Subcutaneous abdominal adipose tissue (tissue), 5 donors: ENCODE measurements around the gene QSOX2.

Experiments used
- H3K27ac ChIP-seq: one replicate; pipeline ENCODE4 v1.7.0; 2013; ENCODE audit warnings: low read depth, mild to moderate bottlenecking, inconsistent platforms, low read length, moderate library complexity
- H3K27me3 ChIP-seq, 5 donors: one replicate each; pipeline ENCODE4 v1.7.0; 2013; ENCODE audit warnings: low read length in 5 of 5, inconsistent platforms in 1 of 5; ENCODE audit not compliant: control insufficient read depth in 5 of 5, insufficient read depth in 4 of 5
- H3K36me3 ChIP-seq, 5 donors: one replicate each; pipeline ENCODE4 v1.7.0; 2013; ENCODE audit warnings: low read length in 5 of 5; ENCODE audit not compliant: control insufficient read depth in 5 of 5, insufficient read depth in 5 of 5
- H3K4me1 ChIP-seq, 5 donors: one replicate each; pipeline ENCODE4 v1.7.0; 2013; ENCODE audit warnings: low read length in 5 of 5, mild to moderate bottlenecking in 3 of 5, moderate library complexity in 1 of 5; ENCODE audit not compliant: control insufficient read depth in 5 of 5, insufficient read depth in 5 of 5
- H3K4me3 ChIP-seq, 5 donors: one replicate each; pipeline ENCODE4 v1.7.0; 2013; ENCODE audit warnings: low read length in 5 of 5, low read depth in 1 of 5
- H3K9ac ChIP-seq, 5 donors: one replicate each; pipeline ENCODE4 v1.7.0; 2013; ENCODE audit warnings: low read length in 5 of 5, mild to moderate bottlenecking in 4 of 5, moderate library complexity in 3 of 5
- H3K9me3 ChIP-seq, 5 donors: one replicate each; pipeline ENCODE4 v1.7.0; 2013; ENCODE audit warnings: low read length in 5 of 5; ENCODE audit not compliant: control insufficient read depth in 5 of 5
- donor health status: healthy.
- donor health status: healthy.
- donor health status: healthy.
- donor health status: healthy.
- donor health status: healthy.

QSOX2 gene

GRCh38 chr9:136191099-136191959, 54.3 kb downstream of the QSOX2 start:
- Histone ChIP-seq H3K27ac (no peak overlapping the region), H3K36me3 (no peaks in the 10 kb centered on the region), H3K9ac (no peak overlapping the region), H3K27me3 (peaks cover 43 to 85% (median 66%) of the 10 kb centered on the region in 5 donors), H3K9me3 (no peaks in the 10 kb centered on the region), H3K4me3 (no peak overlapping the region), H3K4me1 (no peaks in the 10 kb centered on the region)

- no peak overlapping the region for H3K27ac ChIP-seq
- H3K27me3 ChIP-seq: peaks cover 42 to 83% (median 64%) of the 10 kb centered on the region in 5 donors
- no peaks in the 10 kb centered on the region for H3K36me3 ChIP-seq
- no peak overlapping the region for H3K4me3 ChIP-seq
- H3K9ac ChIP-seq: no peak overlapping the region
- no peaks in the 10 kb centered on the region for H3K4me1 ChIP-seq
- H3K9me3 ChIP-seq: no peaks in the 10 kb centered on the region
Measured at GRCh38 chr9:136190656-136191055, 55.0 kb downstream of the QSOX2 start.

- Histone ChIP-seq H3K4me1 (no peaks in the 10 kb centered on the region), H3K9me3 (no peaks in the 10 kb centered on the region), H3K36me3 (no peaks in the 10 kb centered on the region), H3K27ac (no peak overlapping the region), H3K9ac (no peak overlapping the region), H3K4me3 (no peak overlapping the region), H3K27me3 (peaks cover 42 to 84% (median 65%) of the 10 kb centered on the region in 5 donors)
Measured at GRCh38 chr9:136190237-136190601, 55.4 kb downstream of the QSOX2 start.

GRCh38 chr9:136189394-136190236, 56.0 kb downstream of the QSOX2 start:
- Histone ChIP-seq H3K36me3 (no peaks in the 10 kb centered on the region), H3K9me3 (no peaks in the 10 kb centered on the region), H3K27me3 (peaks cover 47 to 82% (median 61%) of the 10 kb centered on the region in 5 donors), H3K4me1 (no peaks in the 10 kb centered on the region), H3K9ac (no peak overlapping the region), H3K4me3 (no peak overlapping the region), H3K27ac (no peak overlapping the region)

- Histone ChIP-seq H3K27me3 (peaks cover 42 to 68% (median 56%) of the 10 kb centered on the region in 5 donors), H3K4me1 (no peaks in the 10 kb centered on the region), H3K9ac (no peak overlapping the region), H3K9me3 (no peaks in the 10 kb centered on the region), H3K4me3 (no peak overlapping the region), H3K27ac (no peak overlapping the region), H3K36me3 (no peaks in the 10 kb centered on the region)
Measured at GRCh38 chr9:136187683-136188586, 57.7 kb downstream of the QSOX2 start.

GRCh38 chr9:136187197-136187596, 58.4 kb downstream of the QSOX2 start:
- H3K27ac ChIP-seq: no peak overlapping the region
- H3K4me3 ChIP-seq: no peak overlapping the region
- peaks cover 41 to 65% (median 52%) of the 10 kb centered on the region in 5 donors for H3K27me3 ChIP-seq
- no peaks in the 10 kb centered on the region for H3K9me3 ChIP-seq
- H3K36me3 ChIP-seq: no peaks in the 10 kb centered on the region
- no peak overlapping the region for H3K9ac ChIP-seq
- H3K4me1 ChIP-seq: no peaks in the 10 kb centered on the region

- Histone ChIP-seq H3K4me1 (no peaks in the 10 kb centered on the region), H3K27ac (no peak overlapping the region), H3K36me3 (no peaks in the 10 kb centered on the region), H3K27me3 (peaks cover 36 to 61% (median 48%) of the 10 kb centered on the region in 5 donors), H3K4me3 (no peak overlapping the region), H3K9ac (no peak overlapping the region), H3K9me3 (no peaks in the 10 kb centered on the region)
Measured at GRCh38 chr9:136186386-136186785, 59.2 kb downstream of the QSOX2 start.

- no peaks in the 10 kb centered on the region for H3K4me1 ChIP-seq
- no peaks in the 10 kb centered on the region for H3K9me3 ChIP-seq
- H3K9ac ChIP-seq: no peak overlapping the region
- H3K27me3 ChIP-seq: peaks cover 33 to 55% (median 42%) of the 10 kb centered on the region in 5 donors
- H3K36me3 ChIP-seq: no peaks in the 10 kb centered on the region
- H3K27ac ChIP-seq: no peak overlapping the region
- H3K4me3 ChIP-seq: no peak overlapping the region
Measured at GRCh38 chr9:136185596-136186366, 59.8 kb downstream of the QSOX2 start.

- Histone ChIP-seq H3K36me3 (no peaks in the 10 kb centered on the region), H3K9me3 (no peaks in the 10 kb centered on the region), H3K4me1 (no peaks in the 10 kb centered on the region), H3K27me3 (peaks cover 30 to 48% (median 36%) of the 10 kb centered on the region in 5 donors), H3K9ac (no peak overlapping the region), H3K4me3 (no peak overlapping the region), H3K27ac (no peak overlapping the region)
Measured at GRCh38 chr9:136185066-136185465, 60.5 kb downstream of the QSOX2 start.
